Choroid plexus epithelial cell (primary cell): ENCODE measurements around the gene SMIM35.

Experiments used
- DNase-seq: peaks from one replicate; pipeline ENCODE4 v3.0.0-alpha.2; 2010; ENCODE audit warnings: low read depth
- H3K4me3 ChIP-seq: 2 replicates; pipeline ENCODE4 v1.5.1; 2011; ENCODE audit warnings: low read depth, mild to moderate bottlenecking, control low read depth, low read length, moderate library complexity
- CTCF ChIP-seq: conservative IDR thresholded peaks from 2 replicates; pipeline ENCODE4 v1.5.1; 2011; ENCODE audit warnings: low read depth, mild to moderate bottlenecking, control low read depth, inconsistent platforms, low read length, moderate library complexity

SMIM35 gene

GRCh38 chr11:118086913-118087768, at the start of gene SMIM35:
SMIM35 (minus strand) TSS chr11:118086963; CDS start chr11:118086757, 206 bp downstream.
- H3K4me3 ChIP-seq, result no peak within 1 kb of the TSS
- no peak for TF ChIP-seq CTCF
- DNase-seq, result no peak

- TF ChIP-seq CTCF, result no peak
- no peak for DNase-seq
- no peak overlapping the region for H3K4me3 ChIP-seq
Measured at GRCh38 chr11:118136341-118136740, 49.6 kb upstream of the SMIM35 start.

- no peak overlapping the region for H3K4me3 ChIP-seq
- TF ChIP-seq CTCF, result no peak
- DNase-seq, result no peak
Measured at GRCh38 chr11:118135796-118136165, 49.0 kb upstream of the SMIM35 start.

- DNase-seq, result no peak
- H3K4me3 ChIP-seq, result no peak overlapping the region
- no peak for TF ChIP-seq CTCF
Measured at GRCh38 chr11:118135051-118135795, 48.5 kb upstream of the SMIM35 start.

- no peak for DNase-seq
- no peak overlapping the region for H3K4me3 ChIP-seq
- no peak for TF ChIP-seq CTCF
Measured at GRCh38 chr11:118133816-118134215, 47.1 kb upstream of the SMIM35 start.

- no peak overlapping the region for H3K4me3 ChIP-seq
- TF ChIP-seq CTCF, result no peak
- no peak for DNase-seq
Measured at GRCh38 chr11:118132385-118133151, 45.8 kb upstream of the SMIM35 start.
